ENCODE measurements around the gene OBP2B. TPM values are rescaled to one million over a fixed set of nuclear protein-coding genes. Genes with fewer than 3 reads are reported as not detected.
"Not testable (repeated sequence)": the region's sequence is repeated elsewhere in the genome, so short reads cannot be mapped to it uniquely, and the experiment has no call there.

The OBP2B gene
- total RNA-seq, 6 donors from 2014 or later: not detected

- Histone ChIP-seq H3K4me1 (peaks cover 0 to 6% (median 2%) of the 10 kb centered on the region in 4 donors), H3K9me3 (no peaks in the 10 kb centered on the region), H3K36me3 (no peaks in the 10 kb centered on the region), H3K27me3 (no peaks in the 10 kb centered on the region), H3K4me3 (no peak overlapping the region), H3K27ac (no peak overlapping the region)
- 61 to 80% methylated on average over 28 to 31 of the region's 38 CpGs for WGBS, 2 donors
- TF ChIP-seq EP300 (IDR thresholded peaks at IDR 0.05): no peak
- TF ChIP-seq POLR2A (IDR thresholded peaks at IDR 0.05): no peak
- no peak for TF ChIP-seq CTCF (IDR thresholded peaks at IDR 0.05)
- no peak for TF ChIP-seq POLR2AphosphoS5 (IDR thresholded peaks at IDR 0.05)
- no peak for ATAC-seq (ENCODE audit: low FRiP score in 2 of 2)
- DNase-seq: peak in 1 of 2 donors; percentile 74
Measured at GRCh38 chr9:133225171-133226011, 16.3 kb upstream of the OBP2B start.

DNA sequence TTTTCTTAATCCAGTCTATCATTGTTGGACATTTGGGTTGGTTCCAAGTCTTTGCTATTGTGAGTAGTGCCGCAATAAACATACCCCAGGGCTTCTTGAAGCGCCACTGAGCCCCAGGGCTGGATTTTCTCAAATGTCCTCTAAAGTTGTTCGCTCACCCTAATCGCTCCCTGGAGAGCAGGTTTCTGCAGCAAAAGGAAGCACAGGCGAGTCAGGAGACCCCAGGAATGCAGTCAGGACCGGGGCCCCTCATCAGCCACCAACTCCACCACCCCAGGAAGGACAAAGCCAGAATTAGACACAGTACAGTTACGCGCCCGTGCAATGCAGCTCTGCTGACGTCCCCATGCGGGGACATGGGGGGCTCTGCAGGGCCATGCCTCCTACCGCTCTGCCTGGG, 15.7 kb upstream of the OBP2B start:
- 88 to 92% methylated on average over 12 of the region's 12 CpGs for WGBS, 2 donors
- TF ChIP-seq CTCF (IDR thresholded peaks at IDR 0.05): no peak
- no peak for TF ChIP-seq POLR2A (IDR thresholded peaks at IDR 0.05)
- no peak for TF ChIP-seq POLR2AphosphoS5 (IDR thresholded peaks at IDR 0.05)
- TF ChIP-seq EP300 (IDR thresholded peaks at IDR 0.05): no peak
- H3K27me3 ChIP-seq: no peaks in the 10 kb centered on the region
- no peaks in the 10 kb centered on the region for H3K9me3 ChIP-seq
- ATAC-seq (ENCODE audit: low FRiP score in 2 of 2) (no peak), DNase-seq (no peak)
- no peak overlapping the region for H3K4me3 ChIP-seq
- H3K4me1 ChIP-seq: peaks cover 0 to 6% (median 2%) of the 10 kb centered on the region in 4 donors
- no peak overlapping the region for H3K27ac ChIP-seq
- no peaks in the 10 kb centered on the region for H3K36me3 ChIP-seq

DNA sequence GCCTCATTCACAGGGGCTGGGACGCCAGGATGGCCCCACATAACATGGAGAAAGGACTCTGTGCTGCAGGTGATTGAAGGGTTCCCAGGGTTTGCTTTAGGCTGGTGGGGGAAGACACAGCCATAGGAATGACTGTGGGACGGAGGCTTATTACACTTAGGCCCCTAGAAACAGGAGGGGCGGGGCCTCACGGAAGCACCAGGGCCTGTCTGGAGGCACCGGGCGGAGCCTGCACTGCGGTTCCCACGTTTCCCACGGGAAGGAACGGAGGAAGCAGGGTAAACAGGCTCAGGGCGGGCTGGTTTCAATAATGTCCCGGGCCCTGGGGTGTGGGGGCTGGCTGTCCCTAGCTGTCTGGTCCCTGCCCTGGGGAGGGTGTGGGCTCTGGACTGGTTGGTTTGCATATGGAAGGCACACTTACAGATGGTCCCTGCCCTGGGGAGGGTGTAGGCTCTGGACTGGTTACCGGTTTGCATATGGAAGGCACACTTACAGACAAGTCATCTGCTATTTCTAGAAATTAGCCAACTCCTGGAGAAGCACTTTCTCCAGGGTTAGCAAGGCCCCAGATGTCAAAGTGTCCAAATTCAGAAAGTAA, 14.2 kb upstream of the OBP2B start:
- not testable (repeated sequence) for ATAC-seq (ENCODE audit: low FRiP score in 2 of 2); H3K4me1 ChIP-seq; DNase-seq; H3K4me3 ChIP-seq; H3K27ac ChIP-seq; H3K36me3 ChIP-seq; H3K27me3 ChIP-seq; H3K9me3 ChIP-seq
- WGBS, 2 donors: 22 to 33% methylated on average over 3 to 13 of the region's 13 CpGs

GRCh38 chr9:133221994-133222393, 12.9 kb upstream of the OBP2B start:
- not testable (repeated sequence) for ATAC-seq (ENCODE audit: low FRiP score in 2 of 2); H3K4me1 ChIP-seq; DNase-seq; H3K27me3 ChIP-seq; H3K27ac ChIP-seq; H3K36me3 ChIP-seq; H3K9me3 ChIP-seq; H3K4me3 ChIP-seq
- 81 to 82% methylated on average over 6 to 10 of the region's 12 CpGs for WGBS, 2 donors

DNA sequence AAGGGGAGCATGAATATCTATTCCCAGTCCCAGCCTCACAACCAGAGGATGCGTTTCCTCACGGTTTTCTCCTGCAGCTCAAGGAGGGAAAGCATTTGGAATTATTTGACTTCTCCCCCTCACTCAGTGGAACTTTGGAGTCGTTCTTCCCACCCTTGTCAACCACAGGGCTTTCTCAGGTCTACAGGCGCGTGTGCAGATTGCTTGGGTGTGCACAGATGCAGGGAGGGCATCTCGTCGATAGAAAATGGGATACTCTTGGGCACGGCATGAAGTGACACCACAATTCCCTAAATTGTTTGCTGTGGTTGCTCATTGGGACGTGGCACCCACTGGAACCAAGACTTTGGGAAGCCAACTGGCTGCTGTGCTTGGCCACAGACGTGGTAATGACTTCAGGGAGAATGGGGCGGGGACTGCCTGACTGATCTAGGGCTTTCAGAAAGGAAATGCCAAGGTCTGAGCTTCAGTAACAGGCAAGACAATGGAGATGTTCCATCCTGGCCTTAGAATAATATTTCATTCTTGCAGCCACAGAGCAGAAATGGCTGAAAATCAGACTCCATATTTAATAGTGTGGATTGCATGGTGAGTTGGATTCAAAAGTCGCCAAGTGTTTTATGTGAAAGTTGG, 12.2 kb upstream of the OBP2B start:
- Histone ChIP-seq H3K4me1 (peaks cover 0 to 6% (median 2%) of the 10 kb centered on the region in 4 donors), H3K9me3 (no peaks in the 10 kb centered on the region), H3K27me3 (no peaks in the 10 kb centered on the region), H3K27ac (no peak overlapping the region), H3K36me3 (no peaks in the 10 kb centered on the region), H3K4me3 (no peak overlapping the region)
- 71 to 78% methylated on average over 12 of the region's 12 CpGs for WGBS, 2 donors
- DNase-seq (no peak), ATAC-seq (ENCODE audit: low FRiP score in 2 of 2) (no peak)
- TF ChIP-seq CTCF (IDR thresholded peaks at IDR 0.05) (no peak), POLR2A (IDR thresholded peaks at IDR 0.05) (no peak), EP300 (IDR thresholded peaks at IDR 0.05) (no peak), POLR2AphosphoS5 (IDR thresholded peaks at IDR 0.05) (no peak)

- H3K4me3 ChIP-seq; H3K27ac ChIP-seq; H3K4me1 ChIP-seq; DNase-seq; H3K36me3 ChIP-seq; ATAC-seq (ENCODE audit: low FRiP score in 2 of 2); H3K27me3 ChIP-seq; H3K9me3 ChIP-seq: not testable (repeated sequence)
- WGBS, 2 donors: 78 to 81% methylated on average over 18 to 19 of the region's 19 CpGs
Measured at GRCh38 chr9:133218049-133218975, 9.3 kb upstream of the OBP2B start.

- not testable (repeated sequence) for H3K36me3 ChIP-seq; H3K4me3 ChIP-seq; H3K27ac ChIP-seq; ATAC-seq (ENCODE audit: low FRiP score in 2 of 2); H3K9me3 ChIP-seq; H3K27me3 ChIP-seq; H3K4me1 ChIP-seq; DNase-seq
- 61 to 63% methylated on average over 12 of the region's 12 CpGs for WGBS, 2 donors
Measured at GRCh38 chr9:133217333-133217988, 8.4 kb upstream of the OBP2B start.

DNA sequence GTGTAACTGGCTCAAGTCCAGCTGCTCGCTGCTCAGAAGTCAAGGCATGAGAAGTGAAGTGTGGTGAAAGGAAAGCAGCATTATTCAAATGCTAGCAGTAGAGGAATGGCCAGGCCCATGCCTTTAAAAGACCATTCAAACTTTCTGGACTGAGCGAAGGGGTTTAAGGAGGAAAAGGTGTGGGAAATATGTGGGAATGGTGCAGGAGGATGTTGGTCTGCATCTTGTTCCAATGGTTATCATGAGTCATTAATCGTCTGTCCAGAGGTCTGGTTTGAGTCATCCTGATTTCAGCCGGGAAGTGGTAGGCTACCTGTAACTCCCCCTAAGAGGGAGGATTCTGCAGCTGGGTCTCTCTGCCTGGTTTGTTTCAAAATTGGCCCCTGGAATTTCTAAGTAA, 5.2 kb upstream of the OBP2B start:
- not testable (repeated sequence) for H3K4me3 ChIP-seq; DNase-seq; ATAC-seq (ENCODE audit: low FRiP score in 2 of 2); H3K4me1 ChIP-seq; H3K27me3 ChIP-seq; H3K9me3 ChIP-seq; H3K27ac ChIP-seq; H3K36me3 ChIP-seq
- 48 to 65% methylated on average over 4 of the region's 4 CpGs for WGBS, 2 donors
